Gastrocnemius medialis (tissue), 4 donors: ENCODE data around the gene FOXF1. TPM values are rescaled to one million over a fixed set of nuclear protein-coding genes. Genes with fewer than 3 reads are reported as not detected.

Experiments
- ATAC-seq, 2 donors: fragments of 150-250 bp; one replicate each; pipeline ENCODE4 v1.9.1; 2016
- DNase-seq, 2 donors: peaks; one replicate each; pipeline ENCODE4 v3.0.0-alpha.2; 2019
- H3K27ac ChIP-seq, 4 donors: fragments of 200-600 bp; sonication (generic); 1 replicate in 1 of 4; 2 replicates in 3 of 4; pipeline ENCODE4 v1.5.1; 2016 to 2018; ENCODE audit warnings: mild to moderate bottlenecking in 2 of 4, moderate library complexity in 1 of 4
- H3K27me3 ChIP-seq, 3 donors: fragments of 200-600 bp; sonication (generic) in 2 of 3; 1 replicate in 1 of 3; 2 replicates in 2 of 3; pipeline versions ENCODE4 v1.5.1 to v1.6.0; 2016 to 2019; ENCODE audit warnings: mild to moderate bottlenecking in 1 of 3, moderate library complexity in 1 of 3
- H3K36me3 ChIP-seq, 2 donors: fragments of 200-600 bp; sonication (generic) in 1 of 2; one replicate each; pipeline ENCODE4 v1.5.1; 2017 to 2018
- H3K4me1 ChIP-seq, 2 donors: fragments of 200-600 bp; sonication (generic) in 1 of 2; one replicate each; pipeline ENCODE4 v1.5.1; 2016 to 2017; ENCODE audit warnings: mild to moderate bottlenecking in 2 of 2
- H3K4me3 ChIP-seq, 4 donors: fragments of 200-600 bp; sonication (generic) in 3 of 4; 1 replicate in 1 of 4; 2 replicates in 3 of 4; pipeline ENCODE4 v1.5.1; 2016 to 2019; ENCODE audit warnings: mild to moderate bottlenecking in 2 of 4
- H3K9me3 ChIP-seq, 3 donors: fragments of 200-600 bp; sonication (generic) in 2 of 3; 1 replicate in 1 of 3; 2 replicates in 2 of 3; pipeline ENCODE4 v1.5.1; 2016 to 2019
- CTCF ChIP-seq, 5 experiments: fragments of 450-650 bp in 3 of 5; fragments of 200-600 bp in 2 of 5; sonication (generic) in 2 of 5; IDR thresholded peaks in 4 of 5; conservative IDR thresholded peaks in 1 of 5; 1 replicate in 4 of 5; 2 replicates in 1 of 5; pipeline ENCODE4 v1.5.1; 2016 to 2019; ENCODE audit warnings: antibody characterized with exemption in 5 of 5, mild to moderate bottlenecking in 3 of 5, moderate library complexity in 3 of 5
- POLR2A ChIP-seq, 2 donors: fragments of 450-650 bp; IDR thresholded peaks; one replicate each; pipeline ENCODE4 v1.6.1; 2017; ENCODE audit warnings: antibody characterized with exemption in 2 of 2, mild to moderate bottlenecking in 2 of 2, moderate library complexity in 2 of 2
- in situ Hi-C, 4 donors: fragments of 200-750 bp; cut with MboI; loops; one replicate each; pipeline versions ENCODE4 v1.15.0 to v1.8.0; 2017; ENCODE audit warnings: low sequenced_read_pairs in 4 of 4
- intact Hi-C: fragments of 100-400 bp; cut with DNase I; formaldehyde crosslinking; loops from one replicate; pipeline ENCODE4 v1.15.1; 2023; ENCODE audit warnings: low total_unique reads
- total RNA-seq, 4 donors: library from RNA; depleted of rRNA; stranded (reverse); fragments of >200 nt; gene quantifications; one replicate each; pipeline versions ENCODE4 v1.1.0 to v1.2.3, GENCODE V29; 2016

Gene FOXF1
- total RNA-seq, 4 donors from 2014 or later, result 0.07 to 0.10 TPM; not detected in 2

GRCh38 chr16:86465434-86465833 is 44.9 kb upstream of the FOXF1 start:
- TF ChIP-seq CTCF (IDR thresholded peaks at IDR 0.05 in 4 of 5, conservative IDR thresholded peaks at IDR 0.05 in 1 of 5), result no peak
- no peak for TF ChIP-seq POLR2A (IDR thresholded peaks at IDR 0.05)
- Histone ChIP-seq H3K27me3 (peaks cover 0 to 5% (median 5%) of the 10 kb centered on the region in 3 donors), H3K27ac (no peak overlapping the region), H3K4me1 (no peaks in the 10 kb centered on the region), H3K9me3 (no peaks in the 10 kb centered on the region), H3K36me3 (no peaks in the 10 kb centered on the region), H3K4me3 (no peak overlapping the region)
- ATAC-seq, result no peak
- no peak for DNase-seq
- in situ Hi-C loops, result no loop called here
- intact Hi-C loops, result no loop called here

GRCh38 chr16:86466696-86467406 is 43.5 kb upstream of the FOXF1 start:
- Histone ChIP-seq H3K36me3 (no peaks in the 10 kb centered on the region), H3K4me1 (no peaks in the 10 kb centered on the region), H3K4me3 (no peak overlapping the region), H3K9me3 (no peaks in the 10 kb centered on the region), H3K27ac (no peak overlapping the region), H3K27me3 (peaks cover 0 to 9% (median 6%) of the 10 kb centered on the region in 3 donors)
- ATAC-seq (no peak), DNase-seq (no peak)
- TF ChIP-seq CTCF (IDR thresholded peaks at IDR 0.05 in 4 of 5, conservative IDR thresholded peaks at IDR 0.05 in 1 of 5), result no peak
- TF ChIP-seq POLR2A (IDR thresholded peaks at IDR 0.05), result no peak
- intact Hi-C loops (no loop called here), in situ Hi-C loops (no loop called here)

- H3K4me1 ChIP-seq, result no peaks in the 10 kb centered on the region
- intact Hi-C loops, result no loop called here
Observed at GRCh38 chr16:86467490-86467889, 42.8 kb upstream of the FOXF1 start.

GRCh38 chr16:86470964-86471363 is 39.4 kb upstream of the FOXF1 start:
- Histone ChIP-seq H3K27ac (no peak overlapping the region), H3K9me3 (no peaks in the 10 kb centered on the region), H3K27me3 (peaks cover 5 to 34% (median 26%) of the 10 kb centered on the region in 3 donors), H3K4me3 (no peak overlapping the region), H3K36me3 (no peaks in the 10 kb centered on the region), H3K4me1 (no peaks in the 10 kb centered on the region)
- ATAC-seq (no peak), DNase-seq (no peak)
- no peak for TF ChIP-seq POLR2A (IDR thresholded peaks at IDR 0.05)
- intact Hi-C loops (no loop called here), in situ Hi-C loops (no loop called here)

More at GRCh38 chr16:86467490-86467889, 42.8 kb upstream of the FOXF1 start:
- in situ Hi-C loops, result no loop called here
- Histone ChIP-seq H3K27me3 (peaks cover 0 to 15% (median 13%) of the 10 kb centered on the region in 3 donors), H3K27ac (no peak overlapping the region), H3K36me3 (no peaks in the 10 kb centered on the region), H3K9me3 (no peaks in the 10 kb centered on the region), H3K4me3 (no peak overlapping the region)
- DNase-seq (no peak), ATAC-seq (no peak)
- TF ChIP-seq POLR2A (IDR thresholded peaks at IDR 0.05), result no peak

GRCh38 chr16:86471896-86472295 is 38.4 kb upstream of the FOXF1 start:
- intact Hi-C loops, result no loop called here
- in situ Hi-C loops, result no loop called here
- no peak for DNase-seq
- H3K9me3 ChIP-seq, result no peaks in the 10 kb centered on the region
- H3K4me1 ChIP-seq, result no peaks in the 10 kb centered on the region
- H3K4me3 ChIP-seq, result no peak overlapping the region
- no peaks in the 10 kb centered on the region for H3K36me3 ChIP-seq
- ATAC-seq, result no peak
- H3K27ac ChIP-seq, result no peak overlapping the region
- TF ChIP-seq POLR2A (IDR thresholded peaks at IDR 0.05), result no peak
- no peak for TF ChIP-seq CTCF (IDR thresholded peaks at IDR 0.05 in 4 of 5, conservative IDR thresholded peaks at IDR 0.05 in 1 of 5)
- peaks cover 9 to 43% (median 29%) of the 10 kb centered on the region in 3 donors for H3K27me3 ChIP-seq
